ENCODE data around the gene ZNF200.

DNA sequence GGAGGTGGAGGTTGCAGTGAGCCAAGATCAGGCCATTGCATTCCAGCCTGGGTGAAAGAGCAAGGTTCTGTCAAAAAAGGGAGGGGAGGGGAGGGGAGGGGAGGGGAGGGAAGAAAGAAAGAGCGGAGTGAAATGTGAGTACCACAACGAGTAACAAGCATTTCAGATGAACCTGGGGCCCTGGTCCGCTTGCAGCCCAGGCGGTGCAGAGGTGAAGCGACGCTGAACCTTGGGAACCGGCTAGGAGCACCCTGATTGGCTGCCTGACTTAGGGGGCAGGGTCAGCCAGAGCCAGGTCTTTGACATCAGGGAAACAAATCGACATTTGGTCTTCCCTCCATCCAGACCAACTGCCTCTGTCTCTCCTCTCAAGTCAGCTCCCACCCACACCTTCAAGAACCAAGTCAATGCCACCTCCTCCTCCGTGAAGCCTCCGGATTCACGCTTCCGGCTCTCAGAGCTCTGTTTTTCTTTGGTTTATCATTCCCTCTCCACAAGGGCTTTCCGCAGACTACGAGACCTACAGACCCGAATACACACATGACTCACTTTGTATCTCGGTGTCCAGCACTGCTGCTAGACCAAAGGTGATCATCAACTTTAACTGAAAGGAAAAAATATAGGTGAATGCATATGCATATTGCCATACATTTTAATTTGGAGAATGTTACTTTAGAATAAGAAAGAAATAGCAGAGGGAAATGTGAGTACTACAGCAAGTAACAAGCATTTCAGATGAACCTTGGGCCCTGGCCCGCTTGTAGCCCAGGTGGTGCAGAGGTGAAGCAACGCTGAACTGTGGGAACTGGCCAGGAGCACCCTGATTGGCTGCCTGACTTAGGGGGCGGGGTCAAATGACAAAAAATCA is 27.6 kb downstream of the ZNF200 start:
- TF ChIP-seq, protein P1, sequence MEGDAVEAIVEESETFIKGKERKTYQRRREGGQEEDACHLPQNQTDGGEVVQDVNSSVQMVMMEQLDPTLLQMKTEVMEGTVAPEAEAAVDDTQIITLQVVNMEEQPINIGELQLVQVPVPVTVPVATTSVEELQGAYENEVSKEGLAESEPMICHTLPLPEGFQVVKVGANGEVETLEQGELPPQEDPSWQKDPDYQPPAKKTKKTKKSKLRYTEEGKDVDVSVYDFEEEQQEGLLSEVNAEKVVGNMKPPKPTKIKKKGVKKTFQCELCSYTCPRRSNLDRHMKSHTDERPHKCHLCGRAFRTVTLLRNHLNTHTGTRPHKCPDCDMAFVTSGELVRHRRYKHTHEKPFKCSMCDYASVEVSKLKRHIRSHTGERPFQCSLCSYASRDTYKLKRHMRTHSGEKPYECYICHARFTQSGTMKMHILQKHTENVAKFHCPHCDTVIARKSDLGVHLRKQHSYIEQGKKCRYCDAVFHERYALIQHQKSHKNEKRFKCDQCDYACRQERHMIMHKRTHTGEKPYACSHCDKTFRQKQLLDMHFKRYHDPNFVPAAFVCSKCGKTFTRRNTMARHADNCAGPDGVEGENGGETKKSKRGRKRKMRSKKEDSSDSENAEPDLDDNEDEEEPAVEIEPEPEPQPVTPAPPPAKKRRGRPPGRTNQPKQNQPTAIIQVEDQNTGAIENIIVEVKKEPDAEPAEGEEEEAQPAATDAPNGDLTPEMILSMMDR (IDR thresholded peaks at IDR 0.05; ENCODE audit: borderline replicate concordance, extremely low read depth, low read length, poor library complexity, severe bottlenecking), result no peak
- TF ChIP-seq EZH2 (IDR thresholded peaks at IDR 0.05; ENCODE audit: borderline replicate concordance, low read depth, low read length, severe bottlenecking), result no peak
